Stimulated activated CD4-positive, alpha-beta T cell treated with anti-CD3 and anti-CD28 coated beads, Interleukin-15, amount 100 ng/mL, for 24 hours (primary cell): ENCODE data around the gene NAT8.
"Not testable (repeated sequence)": the region's sequence is repeated elsewhere in the genome, so short reads cannot be mapped to it uniquely, and the experiment has no call there.

Experiments
- DNase-seq: peaks from one replicate; pipeline ENCODE4 v3.0.0-alpha.2; 2020

NAT8 gene

GRCh38 chr2:73642338-73643018 is at the start of gene NAT8:
Gene NAT8, minus strand, starts transcription at chr2:73642422. Its CDS starts 794 bp downstream, at chr2:73641628.
- DNase-seq: no peak

GRCh38 chr2:73690372-73691088 is 48.3 kb upstream of the NAT8 start:
- peak; percentile 37 for DNase-seq

- not testable (repeated sequence) for DNase-seq
Measured at GRCh38 chr2:73688494-73688893, 46.3 kb upstream of the NAT8 start.

GRCh38 chr2:73685764-73686438 is 43.7 kb upstream of the NAT8 start:
- DNase-seq: no peak

GRCh38 chr2:73684905-73685304 is 42.7 kb upstream of the NAT8 start:
- not testable (repeated sequence) for DNase-seq

- peak; percentile 6 for DNase-seq
Measured at GRCh38 chr2:73684325-73684724, 42.1 kb upstream of the NAT8 start.

- DNase-seq: peak; percentile 48
Measured at GRCh38 chr2:73679951-73680571, 37.8 kb upstream of the NAT8 start.

- not testable (repeated sequence) for DNase-seq
Measured at GRCh38 chr2:73679237-73679636, 37.0 kb upstream of the NAT8 start.

GRCh38 chr2:73678008-73678407 is 35.8 kb upstream of the NAT8 start:
- DNase-seq: not testable (repeated sequence)

- not testable (repeated sequence) for DNase-seq
Measured at GRCh38 chr2:73676211-73676610, 34.0 kb upstream of the NAT8 start.

- DNase-seq: not testable (repeated sequence)
Measured at GRCh38 chr2:73674696-73675157, 32.5 kb upstream of the NAT8 start.

GRCh38 chr2:73669976-73670375 is 27.8 kb upstream of the NAT8 start:
- DNase-seq: not testable (repeated sequence)

- DNase-seq: not testable (repeated sequence)
Measured at GRCh38 chr2:73667239-73667638, 25.0 kb upstream of the NAT8 start.

GRCh38 chr2:73654175-73654574 is 12.0 kb upstream of the NAT8 start:
- no peak for DNase-seq

GRCh38 chr2:73652348-73652747 is 10.1 kb upstream of the NAT8 start:
- no peak for DNase-seq

GRCh38 chr2:73651591-73652230 is 9.5 kb upstream of the NAT8 start:
- no peak for DNase-seq

- not testable (repeated sequence) for DNase-seq
Measured at GRCh38 chr2:73647690-73648089, 5.5 kb upstream of the NAT8 start.

- DNase-seq: no peak
Measured at GRCh38 chr2:73641767-73642062, 507 bp downstream of the NAT8 start.

- DNase-seq: no peak
Measured at GRCh38 chr2:73640946-73641766, 1.1 kb downstream of the NAT8 start.

- DNase-seq: no peak
Measured at GRCh38 chr2:73640511-73640911, 1.7 kb downstream of the NAT8 start.

GRCh38 chr2:73638429-73638828 is 3.8 kb downstream of the NAT8 start:
- no peak for DNase-seq

- DNase-seq: not testable (repeated sequence)
Measured at GRCh38 chr2:73636977-73637376, 5.2 kb downstream of the NAT8 start.
